Activated naive CD4-positive, alpha-beta T cell treated with anti-CD3 and anti-CD28 coated beads for 36 hours (primary cell): ENCODE data around the gene XPR1. TPM values are rescaled to one million over a fixed set of nuclear protein-coding genes. Genes with fewer than 3 reads are reported as not detected.

ENCODE experiments used
- CTCF ChIA-PET: fragments of 350-600 bp; sonication (Branson Sonifier 250); formaldehyde crosslinking; loops from one replicate; lab custom pipeline; 2021; ENCODE audit warnings: antibody characterized with exemption; lab: Charles Lee
- DNase-seq: peaks from one replicate; pipeline ENCODE4 v3.0.0-alpha.2; 2020
- H3K27ac Mint-ChIP-seq: one replicate; pipeline ENCODE4 v1.8.0; 2021; ENCODE audit warnings: mild to moderate bottlenecking, mixed read lengths
- H3K27me3 Mint-ChIP-seq: one replicate; pipeline ENCODE4 v1.8.0; 2021; ENCODE audit warnings: low read depth, mixed read lengths
- H3K36me3 Mint-ChIP-seq: one replicate; pipeline ENCODE4 v1.8.0; 2021; ENCODE audit warnings: low read depth, mixed read lengths
- H3K4me1 Mint-ChIP-seq: one replicate; pipeline ENCODE4 v1.8.0; 2021; ENCODE audit warnings: low read depth, mixed read lengths
- H3K4me3 Mint-ChIP-seq: one replicate; pipeline ENCODE4 v1.8.0; 2021; ENCODE audit warnings: mild to moderate bottlenecking, moderate library complexity, mixed read lengths
- H3K9me3 Mint-ChIP-seq: one replicate; pipeline ENCODE4 v1.8.0; 2021; ENCODE audit warnings: mixed read lengths
- intact Hi-C: fragments of 100-400 bp; cut with micrococcal nuclease; formaldehyde crosslinking; loops from one replicate; pipeline ENCODE4 v1.15.1; 2023
- total RNA-seq, 2 experiments: library from RNA; stranded (reverse); gene quantifications; one replicate each; pipeline ENCODE4 v1.2.3, GENCODE V29; 2021

XPR1 gene
- total RNA-seq, 2 experiments from 2014 or later: 14.8 to 18.1 TPM

- no peaks in the 10 kb centered on the region for H3K27me3 Mint-ChIP-seq
- H3K27ac Mint-ChIP-seq: no peak overlapping the region
- peaks cover 2% of the 10 kb centered on the region for H3K36me3 Mint-ChIP-seq
- CTCF ChIA-PET: interaction anchor here (0.6 to 1.2 kb wide), 2 partner anchors 10 to 52 kb away, joined by 3 to 6 read pairs; no protein-coding TSS in a partner anchor
- no peaks in the 10 kb centered on the region for H3K9me3 Mint-ChIP-seq
- H3K4me3 Mint-ChIP-seq: no peak overlapping the region
- no peak for DNase-seq
- peaks cover 4% of the 10 kb centered on the region for H3K4me1 Mint-ChIP-seq
- intact Hi-C loops: loop anchor here (10.0 kb wide), 1 partner anchor 533 kb away; no protein-coding TSS in a partner anchor
These were observed 260.4 kb downstream of the XPR1 start for GRCh38 chr1:180892272-180892671.

DNA sequence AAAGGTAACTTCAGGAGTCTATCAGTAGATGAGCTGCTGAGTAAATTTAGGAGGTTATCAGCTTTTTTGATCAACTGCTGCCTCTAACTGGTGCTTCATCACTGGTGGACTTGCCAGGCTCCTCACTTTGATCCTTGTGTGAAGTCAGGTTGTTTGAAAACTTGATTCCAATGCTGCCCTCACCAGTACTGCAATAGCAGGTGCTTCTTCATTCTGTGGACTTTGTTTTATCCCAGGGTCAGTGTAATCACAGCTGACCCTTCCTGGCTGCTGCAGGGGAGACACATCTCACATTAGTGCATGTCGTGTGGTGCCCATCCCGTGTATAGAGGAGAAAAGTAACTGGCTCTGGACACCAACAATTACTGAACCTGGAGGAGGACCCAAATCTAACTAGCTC lies 260.9 kb downstream of the XPR1 start:
- H3K4me1 Mint-ChIP-seq: peaks cover 4% of the 10 kb centered on the region
- intact Hi-C loops: loop anchor here (10.0 kb wide), 1 partner anchor 532 kb away; no protein-coding TSS in a partner anchor
- no peak overlapping the region for H3K4me3 Mint-ChIP-seq
- no peak overlapping the region for H3K27ac Mint-ChIP-seq
- H3K9me3 Mint-ChIP-seq: no peaks in the 10 kb centered on the region
- CTCF ChIA-PET: interaction anchor here (0.6 to 1.2 kb wide), 2 partner anchors 11 to 52 kb away, joined by 3 to 6 read pairs; no protein-coding TSS in a partner anchor
- no peak for DNase-seq
- peaks cover 2% of the 10 kb centered on the region for H3K36me3 Mint-ChIP-seq
- no peaks in the 10 kb centered on the region for H3K27me3 Mint-ChIP-seq

- no peaks in the 10 kb centered on the region for H3K27me3 Mint-ChIP-seq
- H3K36me3 Mint-ChIP-seq: peaks cover 2% of the 10 kb centered on the region
- H3K4me1 Mint-ChIP-seq: peaks cover 4% of the 10 kb centered on the region
- no peak for DNase-seq
- CTCF ChIA-PET: no interaction called here
- no peak overlapping the region for H3K27ac Mint-ChIP-seq
- no peaks in the 10 kb centered on the region for H3K9me3 Mint-ChIP-seq
- intact Hi-C loops: loop anchor here (10.0 kb wide), 1 partner anchor 531 kb away; no protein-coding TSS in a partner anchor
- no peak overlapping the region for H3K4me3 Mint-ChIP-seq
These were observed 261.8 kb downstream of the XPR1 start for GRCh38 chr1:180893614-180894013.

DNA sequence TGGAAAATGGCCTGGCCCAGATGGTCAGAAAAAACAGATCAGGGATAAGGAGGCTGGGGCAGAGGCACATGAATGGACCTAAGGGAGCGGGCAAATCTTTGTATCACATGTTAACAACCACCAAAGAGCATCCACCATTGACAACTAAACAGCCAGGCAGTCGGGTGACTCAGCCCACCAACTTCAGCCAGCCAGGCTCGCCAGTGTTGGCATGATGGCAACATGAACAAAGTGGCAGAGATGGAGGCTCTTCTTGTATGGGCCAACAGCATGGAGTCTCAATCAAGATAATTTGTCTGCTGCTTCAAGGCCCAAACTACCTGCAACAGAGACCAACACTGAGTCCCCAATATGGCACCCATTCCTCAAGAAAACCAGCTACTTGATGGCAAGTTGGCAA lies 264.3 kb downstream of the XPR1 start:
- CTCF ChIA-PET: no interaction called here
- Mint-ChIP-seq H3K36me3 (peaks cover 2% of the 10 kb centered on the region), H3K27ac (no peak overlapping the region), H3K4me3 (no peak overlapping the region), H3K27me3 (no peaks in the 10 kb centered on the region), H3K4me1 (peaks cover 4% of the 10 kb centered on the region), H3K9me3 (no peaks in the 10 kb centered on the region)
- no peak for DNase-seq
- intact Hi-C loops: loop anchor here (10.0 kb wide), 1 partner anchor 529 kb away; no protein-coding TSS in a partner anchor

DNA sequence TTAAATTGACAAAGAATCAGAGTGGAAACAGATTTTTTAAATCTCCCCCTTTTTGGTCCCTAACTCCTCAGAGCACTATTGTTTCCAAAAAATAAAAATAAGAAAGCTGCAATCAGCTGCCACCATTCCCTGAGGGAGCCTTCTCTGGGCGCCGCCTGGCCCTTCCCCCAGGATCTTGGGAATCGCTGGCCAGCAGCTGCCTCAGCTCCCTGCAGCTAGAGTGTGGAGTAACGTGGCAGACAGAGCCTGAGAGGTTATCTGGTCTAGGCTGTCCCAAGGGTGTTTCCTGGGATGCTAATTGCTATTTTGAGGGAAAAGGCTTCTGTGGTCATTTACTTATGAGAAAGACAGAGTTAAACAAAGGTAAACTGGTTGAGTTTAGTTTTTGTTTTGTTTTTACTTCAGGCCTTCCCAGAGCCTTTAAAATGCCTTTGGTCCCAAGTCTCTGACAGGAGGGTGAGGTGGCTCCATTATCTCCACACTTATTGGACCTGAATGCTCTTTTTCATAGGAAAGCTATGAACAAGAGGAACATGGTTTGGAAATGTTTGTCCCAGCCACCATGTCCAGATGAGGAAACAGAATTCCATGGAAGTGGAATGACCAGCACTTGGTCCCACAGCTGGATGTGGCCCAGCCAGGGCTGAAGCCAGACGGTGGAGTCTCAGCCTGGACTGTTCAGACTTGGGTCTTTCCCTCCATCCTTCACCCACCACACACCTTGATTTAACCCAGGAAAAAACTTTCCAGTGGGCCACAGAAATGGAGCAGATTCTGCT lies 266.8 kb downstream of the XPR1 start:
- no peak overlapping the region for H3K4me3 Mint-ChIP-seq
- intact Hi-C loops: loop anchor here (10.0 kb wide), 1 partner anchor 526 kb away; no protein-coding TSS in a partner anchor
- H3K27me3 Mint-ChIP-seq: peaks cover 4% of the 10 kb centered on the region
- H3K4me1 Mint-ChIP-seq: peaks cover 2% of the 10 kb centered on the region
- CTCF ChIA-PET: no interaction called here
- DNase-seq: no peak
- H3K9me3 Mint-ChIP-seq: no peaks in the 10 kb centered on the region
- H3K36me3 Mint-ChIP-seq: peaks cover 2% of the 10 kb centered on the region
- no peak overlapping the region for H3K27ac Mint-ChIP-seq

- Mint-ChIP-seq H3K9me3 (no peaks in the 10 kb centered on the region), H3K4me3 (no peak overlapping the region), H3K27ac (no peak overlapping the region), H3K27me3 (peaks cover 4% of the 10 kb centered on the region), H3K36me3 (peaks cover 2% of the 10 kb centered on the region), H3K4me1 (no peaks in the 10 kb centered on the region)
- intact Hi-C loops: loop anchor here (10.0 kb wide), 1 partner anchor 526 kb away; no protein-coding TSS in a partner anchor
- DNase-seq: no peak
- CTCF ChIA-PET: interaction anchor here (0.5 kb wide), 1 partner anchor 136 kb away, joined by 4 read pairs; no protein-coding TSS in a partner anchor
These were observed 267.4 kb downstream of the XPR1 start for GRCh38 chr1:180899262-180899661.

GRCh38 chr1:180901076-180901990 lies 269.5 kb downstream of the XPR1 start:
- no peaks in the 10 kb centered on the region for H3K9me3 Mint-ChIP-seq
- H3K4me1 Mint-ChIP-seq: no peaks in the 10 kb centered on the region
- intact Hi-C loops: no loop called here
- H3K27me3 Mint-ChIP-seq: peaks cover 4% of the 10 kb centered on the region
- H3K27ac Mint-ChIP-seq: no peak overlapping the region
- no peaks in the 10 kb centered on the region for H3K36me3 Mint-ChIP-seq
- CTCF ChIA-PET: no interaction called here
- no peak overlapping the region for H3K4me3 Mint-ChIP-seq
- no peak for DNase-seq

GRCh38 chr1:180902541-180902940 lies 270.7 kb downstream of the XPR1 start:
- intact Hi-C loops: no loop called here
- no peaks in the 10 kb centered on the region for H3K36me3 Mint-ChIP-seq

GRCh38 chr1:180905927-180906326 lies 274.1 kb downstream of the XPR1 start:
- CTCF ChIA-PET: interaction anchor here (0.8 kb wide), 1 partner anchor 24 kb away, joined by 3 read pairs; no protein-coding TSS in a partner anchor
- Mint-ChIP-seq H3K4me1 (peaks cover 6% of the 10 kb centered on the region), H3K27me3 (peaks cover 13% of the 10 kb centered on the region), H3K4me3 (no peak overlapping the region), H3K27ac (no peak overlapping the region), H3K36me3 (no peaks in the 10 kb centered on the region), H3K9me3 (no peaks in the 10 kb centered on the region)
- DNase-seq: no peak
- intact Hi-C loops: no loop called here

More at GRCh38 chr1:180902541-180902940, 270.7 kb downstream of the XPR1 start:
- Mint-ChIP-seq H3K27me3 (peaks cover 6% of the 10 kb centered on the region), H3K9me3 (no peaks in the 10 kb centered on the region), H3K4me3 (no peak overlapping the region), H3K4me1 (no peaks in the 10 kb centered on the region), H3K27ac (no peak overlapping the region)
- no peak for DNase-seq
- CTCF ChIA-PET: interaction anchor here (0.6 to 0.9 kb wide), 2 partner anchors 18 to 86 kb away, joined by 3 to 4 read pairs; no protein-coding TSS in a partner anchor

DNA sequence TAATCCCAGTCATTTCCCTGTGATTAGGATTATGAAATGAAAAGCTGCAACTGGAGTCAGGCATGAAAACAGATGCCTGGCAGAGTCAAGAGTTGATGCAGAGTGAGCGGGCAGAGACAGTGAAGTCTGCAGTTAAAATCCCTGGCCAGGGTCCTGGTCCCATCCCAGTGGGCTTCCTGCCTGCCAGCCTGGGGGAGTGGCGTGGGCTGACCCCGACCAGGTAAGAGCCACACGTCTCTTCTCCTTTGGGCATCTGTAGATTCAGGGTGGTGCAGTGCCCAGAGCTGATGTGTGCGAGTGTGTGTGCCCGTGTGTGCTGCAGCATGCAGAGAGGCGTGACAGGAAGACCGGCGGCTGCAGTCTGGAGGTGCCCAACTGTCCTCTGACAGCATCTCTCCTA lies 274.7 kb downstream of the XPR1 start:
- H3K4me1 Mint-ChIP-seq: peaks cover 6% of the 10 kb centered on the region

GRCh38 chr1:180907313-180908055 lies 275.7 kb downstream of the XPR1 start:
- H3K27me3 Mint-ChIP-seq: peaks cover 20% of the 10 kb centered on the region
- intact Hi-C loops: no loop called here
- DNase-seq: no peak
- H3K4me1 Mint-ChIP-seq: peaks cover 6% of the 10 kb centered on the region
- H3K9me3 Mint-ChIP-seq: no peaks in the 10 kb centered on the region
- H3K27ac Mint-ChIP-seq: no peak overlapping the region
- no peaks in the 10 kb centered on the region for H3K36me3 Mint-ChIP-seq
- no peak overlapping the region for H3K4me3 Mint-ChIP-seq
- CTCF ChIA-PET: interaction anchor here (0.5 to 1.0 kb wide), 2 partner anchors 235 to 392 kb away, joined by 3 read pairs; no protein-coding TSS in a partner anchor

More for the DNA sequence above, 274.7 kb downstream of the XPR1 start:
- CTCF ChIA-PET: interaction anchor here (0.8 kb wide), 1 partner anchor 25 kb away, joined by 3 read pairs; no protein-coding TSS in a partner anchor
- no peak for DNase-seq
- Mint-ChIP-seq H3K27ac (no peak overlapping the region), H3K36me3 (no peaks in the 10 kb centered on the region), H3K4me3 (no peak overlapping the region), H3K27me3 (peaks cover 15% of the 10 kb centered on the region), H3K9me3 (no peaks in the 10 kb centered on the region)
- intact Hi-C loops: no loop called here
